ENCODE measurements around the gene SERPINB10. TPM values are rescaled to one million over a fixed set of nuclear protein-coding genes. Genes with fewer than 3 reads are reported as not detected.

SERPINB10 gene
- total and polyA plus RNA-seq, 7 donors, result 0.39 TPM; not detected in 6

- Histone ChIP-seq H3K36me3 (ENCODE audit: insufficient read depth in 1 of 2, low read depth in 1 of 2) (no peaks in the 10 kb centered on the region), H3K9me3 (no peaks in the 10 kb centered on the region), H3K4me3 (no peak overlapping the region), H3K27ac (no peak overlapping the region), H3K4me1 (no peaks in the 10 kb centered on the region), H3K27me3 (ENCODE audit: insufficient read depth in 3 of 3, low read length in 2 of 3) (no peaks in the 10 kb centered on the region)
- no peak for ATAC-seq
- WGBS, 3 donors, result 0 to 9% (median 8%) methylated on average over 1 of the region's 1 CpG
- TF ChIP-seq CTCF (IDR thresholded peaks at IDR 0.05), result no peak
- DNase-seq, result no peak
- intact Hi-C loops (cut with DNase I), result no loop called here
These were observed 19.1 kb upstream of the SERPINB10 start for GRCh38 chr18:63888470-63889190.

- intact Hi-C loops (cut with DNase I), result no loop called here
- 90 to 97% (median 96%) methylated on average over 2 of the region's 2 CpGs for WGBS, 3 donors
These were observed 18.1 kb upstream of the SERPINB10 start for GRCh38 chr18:63889626-63890025.

GRCh38 chr18:63890237-63890949, 17.4 kb upstream of the SERPINB10 start:
- no peaks in the 10 kb centered on the region for H3K9me3 ChIP-seq
- ATAC-seq, result no peak
- no peaks in the 10 kb centered on the region for H3K27me3 ChIP-seq (ENCODE audit: insufficient read depth in 3 of 3, low read length in 2 of 3)
- H3K36me3 ChIP-seq (ENCODE audit: insufficient read depth in 1 of 2, low read depth in 1 of 2), result no peaks in the 10 kb centered on the region
- 78 to 84% (median 83%) methylated on average over 6 of the region's 6 CpGs for WGBS, 3 donors
- TF ChIP-seq CTCF (IDR thresholded peaks at IDR 0.05), result no peak
- DNase-seq, result no peak
- intact Hi-C loops (cut with DNase I), result no loop called here
- no peak overlapping the region for H3K27ac ChIP-seq
- H3K4me3 ChIP-seq, result no peak overlapping the region
- no peaks in the 10 kb centered on the region for H3K4me1 ChIP-seq

More at GRCh38 chr18:63889626-63890025, 18.1 kb upstream of the SERPINB10 start:
- no peaks in the 10 kb centered on the region for H3K36me3 ChIP-seq (ENCODE audit: insufficient read depth in 1 of 2, low read depth in 1 of 2)
- H3K9me3 ChIP-seq, result no peaks in the 10 kb centered on the region
- no peak overlapping the region for H3K4me3 ChIP-seq
- DNase-seq, result no peak
- no peak for TF ChIP-seq CTCF (IDR thresholded peaks at IDR 0.05)
- H3K27ac ChIP-seq, result no peak overlapping the region
- no peaks in the 10 kb centered on the region for H3K4me1 ChIP-seq
- no peak for ATAC-seq
- no peaks in the 10 kb centered on the region for H3K27me3 ChIP-seq (ENCODE audit: insufficient read depth in 3 of 3, low read length in 2 of 3)

- DNase-seq, result no peak
- no peaks in the 10 kb centered on the region for H3K27me3 ChIP-seq (ENCODE audit: insufficient read depth in 3 of 3, low read length in 2 of 3)
- H3K36me3 ChIP-seq (ENCODE audit: insufficient read depth in 1 of 2, low read depth in 1 of 2), result no peaks in the 10 kb centered on the region
- no peaks in the 10 kb centered on the region for H3K9me3 ChIP-seq
- H3K4me3 ChIP-seq, result no peak overlapping the region
- intact Hi-C loops (cut with DNase I), result no loop called here
- no peak for TF ChIP-seq CTCF (IDR thresholded peaks at IDR 0.05)
- no peak for ATAC-seq
- 74 to 75% (median 75%) methylated on average over 5 of the region's 5 CpGs for WGBS, 3 donors
- no peaks in the 10 kb centered on the region for H3K4me1 ChIP-seq
- no peak overlapping the region for H3K27ac ChIP-seq
These were observed 16.8 kb upstream of the SERPINB10 start for GRCh38 chr18:63890950-63891304.

Measured in psoas muscle (tissue), 8 donors.